ENCODE results near the gene CHMP1B. TPM values are rescaled to one million over a fixed set of nuclear protein-coding genes. Genes with fewer than 3 reads are reported as not detected.

The CHMP1B gene
- total RNA-seq, 4 donors from 2014 or later, result 39.0 to 82.1 (median 62.2) TPM

DNA sequence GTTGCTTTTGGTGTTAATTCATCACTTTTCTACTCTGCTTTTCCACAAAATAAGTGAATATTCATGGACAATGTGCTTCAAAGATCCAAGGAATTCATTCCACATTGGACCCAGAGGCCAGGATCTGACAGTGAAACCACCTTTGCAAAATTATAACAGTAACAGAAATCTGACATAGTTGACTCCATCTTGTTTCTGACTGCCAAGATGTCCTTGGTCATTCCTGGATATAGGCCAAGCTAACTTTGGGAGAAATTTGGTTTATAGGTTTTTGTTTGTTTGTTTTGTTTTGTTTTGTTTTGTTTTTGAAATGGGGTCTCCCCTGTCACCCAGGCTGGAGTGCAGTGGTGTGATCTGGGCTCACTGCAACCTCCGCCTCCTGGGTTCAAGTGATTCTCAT is 46.6 kb downstream of the CHMP1B start:
- WGBS, 2 donors (ENCODE audit: low coverage in 1 of 2), result 0% methylated on average over 1 of the region's 1 CpG; no CpG with 5 or more reads in 1 of the 2 donors
- no peak for DNase-seq
- intact Hi-C loops (cut with DNase I; ENCODE audit: low total_unique reads) (no loop called here), in situ Hi-C loops (cut with MboI; ENCODE audit: low pct_ligation_motif_present in 1 of 4, low pct_unique_long_range_greater_than_20kb in 1 of 4, low sequenced_read_pairs in 3 of 4) (no loop called here)
- Histone ChIP-seq H3K27me3 (no peaks in the 10 kb centered on the region), H3K27ac (no peak overlapping the region), H3K9me3 (no peaks in the 10 kb centered on the region), H3K36me3 (peaks cover 0 to 18% (median 5%) of the 10 kb centered on the region in 4 donors), H3K4me3 (no peak overlapping the region), H3K4me1 (no peaks in the 10 kb centered on the region)
- TF ChIP-seq EP300 (IDR thresholded peaks at IDR 0.05; ENCODE audit: low read depth), result no peak
- TF ChIP-seq, protein P1, sequence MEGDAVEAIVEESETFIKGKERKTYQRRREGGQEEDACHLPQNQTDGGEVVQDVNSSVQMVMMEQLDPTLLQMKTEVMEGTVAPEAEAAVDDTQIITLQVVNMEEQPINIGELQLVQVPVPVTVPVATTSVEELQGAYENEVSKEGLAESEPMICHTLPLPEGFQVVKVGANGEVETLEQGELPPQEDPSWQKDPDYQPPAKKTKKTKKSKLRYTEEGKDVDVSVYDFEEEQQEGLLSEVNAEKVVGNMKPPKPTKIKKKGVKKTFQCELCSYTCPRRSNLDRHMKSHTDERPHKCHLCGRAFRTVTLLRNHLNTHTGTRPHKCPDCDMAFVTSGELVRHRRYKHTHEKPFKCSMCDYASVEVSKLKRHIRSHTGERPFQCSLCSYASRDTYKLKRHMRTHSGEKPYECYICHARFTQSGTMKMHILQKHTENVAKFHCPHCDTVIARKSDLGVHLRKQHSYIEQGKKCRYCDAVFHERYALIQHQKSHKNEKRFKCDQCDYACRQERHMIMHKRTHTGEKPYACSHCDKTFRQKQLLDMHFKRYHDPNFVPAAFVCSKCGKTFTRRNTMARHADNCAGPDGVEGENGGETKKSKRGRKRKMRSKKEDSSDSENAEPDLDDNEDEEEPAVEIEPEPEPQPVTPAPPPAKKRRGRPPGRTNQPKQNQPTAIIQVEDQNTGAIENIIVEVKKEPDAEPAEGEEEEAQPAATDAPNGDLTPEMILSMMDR (IDR thresholded peaks at IDR 0.05), result no peak
- TF ChIP-seq POLR2A (IDR thresholded peaks at IDR 0.05), result no peak
- no peak for TF ChIP-seq POLR2AphosphoS5 (IDR thresholded peaks at IDR 0.05)

DNA sequence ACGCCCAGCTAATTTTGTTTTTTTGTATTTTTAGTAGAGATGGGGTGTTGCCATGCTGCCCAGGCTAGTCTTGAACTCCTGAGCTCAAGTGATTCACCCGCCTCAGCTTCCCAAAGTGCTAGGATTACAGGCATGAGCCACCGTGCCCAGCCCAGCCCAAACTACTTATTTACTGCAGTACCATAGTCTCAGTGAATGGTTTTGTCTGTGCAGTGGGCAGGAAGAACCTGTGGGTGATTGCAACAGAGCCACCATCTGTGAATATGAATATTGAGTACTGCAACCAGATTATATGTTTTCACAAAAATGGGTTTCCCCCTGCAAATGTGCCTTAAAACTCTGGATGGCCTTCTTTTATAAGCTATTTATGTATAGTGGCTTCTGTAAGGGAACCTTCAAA is 47.9 kb downstream of the CHMP1B start:
- in situ Hi-C loops (cut with MboI; ENCODE audit: low pct_ligation_motif_present in 1 of 4, low pct_unique_long_range_greater_than_20kb in 1 of 4, low sequenced_read_pairs in 3 of 4), result no loop called here
- no peaks in the 10 kb centered on the region for H3K9me3 ChIP-seq
- 92 to 94% methylated on average over 2 to 3 of the region's 3 CpGs for WGBS, 2 donors (ENCODE audit: low coverage in 1 of 2)

DNA sequence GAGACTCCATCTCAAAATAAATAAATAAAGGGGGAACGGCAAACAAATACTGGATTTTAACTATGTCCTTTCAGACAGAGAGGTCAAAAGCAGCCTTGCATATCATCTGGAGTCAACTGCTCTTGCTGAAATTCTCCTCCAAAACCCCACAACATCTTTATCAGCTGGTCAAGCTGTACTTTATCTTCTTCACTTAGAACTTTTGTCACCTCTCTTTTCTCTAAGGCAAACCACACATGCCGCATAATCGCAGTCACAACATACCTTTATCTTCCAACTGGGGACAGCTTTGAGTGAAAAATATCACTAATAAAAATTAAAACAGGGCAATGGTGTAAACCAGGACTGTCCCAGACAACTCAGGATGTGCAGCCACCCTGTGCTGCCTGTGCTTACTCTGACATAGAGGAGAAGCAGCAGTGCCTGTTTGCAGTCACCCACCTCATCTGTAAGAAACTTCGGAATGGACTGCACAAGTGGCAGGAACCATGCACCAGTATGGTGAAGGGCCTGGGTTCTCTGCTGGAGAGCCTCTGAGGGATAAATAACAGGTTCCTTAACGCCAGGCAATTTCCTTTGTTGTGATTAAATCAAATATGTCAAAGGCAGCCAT is 50.7 kb downstream of the CHMP1B start:
- no peak overlapping the region for H3K27ac ChIP-seq
- H3K36me3 ChIP-seq, result no peaks in the 10 kb centered on the region
- H3K9me3 ChIP-seq, result no peaks in the 10 kb centered on the region
- H3K4me1 ChIP-seq, result peaks cover 0 to 9% (median under 1%) of the 10 kb centered on the region in 4 donors
- WGBS, 2 donors (ENCODE audit: low coverage in 1 of 2), result 75 to 92% methylated on average over 3 to 5 of the region's 5 CpGs
- no peak overlapping the region for H3K4me3 ChIP-seq
- no peaks in the 10 kb centered on the region for H3K27me3 ChIP-seq
- no peak for DNase-seq
- TF ChIP-seq, protein P1 (IDR thresholded peaks at IDR 0.05), result no peak
- TF ChIP-seq POLR2AphosphoS5 (IDR thresholded peaks at IDR 0.05) (no peak), POLR2A (IDR thresholded peaks at IDR 0.05) (no peak), EP300 (IDR thresholded peaks at IDR 0.05; ENCODE audit: low read depth) (no peak)
- in situ Hi-C loops (cut with MboI; ENCODE audit: low pct_ligation_motif_present in 1 of 4, low pct_unique_long_range_greater_than_20kb in 1 of 4, low sequenced_read_pairs in 3 of 4) (no loop called here), intact Hi-C loops (cut with DNase I; ENCODE audit: low total_unique reads) (no loop called here)

More for the DNA sequence above, 47.9 kb downstream of the CHMP1B start:
- TF ChIP-seq EP300 (IDR thresholded peaks at IDR 0.05; ENCODE audit: low read depth), result no peak
- no peak for TF ChIP-seq POLR2A (IDR thresholded peaks at IDR 0.05)
- TF ChIP-seq, protein P1 (IDR thresholded peaks at IDR 0.05), result no peak
- no peak for TF ChIP-seq POLR2AphosphoS5 (IDR thresholded peaks at IDR 0.05)
- Histone ChIP-seq H3K27ac (no peak overlapping the region), H3K36me3 (peaks cover 0 to 18% (median 3%) of the 10 kb centered on the region in 4 donors), H3K4me1 (no peaks in the 10 kb centered on the region), H3K4me3 (no peak overlapping the region), H3K27me3 (no peaks in the 10 kb centered on the region)
- DNase-seq, result no peak
- intact Hi-C loops (cut with DNase I; ENCODE audit: low total_unique reads), result no loop called here

DNA sequence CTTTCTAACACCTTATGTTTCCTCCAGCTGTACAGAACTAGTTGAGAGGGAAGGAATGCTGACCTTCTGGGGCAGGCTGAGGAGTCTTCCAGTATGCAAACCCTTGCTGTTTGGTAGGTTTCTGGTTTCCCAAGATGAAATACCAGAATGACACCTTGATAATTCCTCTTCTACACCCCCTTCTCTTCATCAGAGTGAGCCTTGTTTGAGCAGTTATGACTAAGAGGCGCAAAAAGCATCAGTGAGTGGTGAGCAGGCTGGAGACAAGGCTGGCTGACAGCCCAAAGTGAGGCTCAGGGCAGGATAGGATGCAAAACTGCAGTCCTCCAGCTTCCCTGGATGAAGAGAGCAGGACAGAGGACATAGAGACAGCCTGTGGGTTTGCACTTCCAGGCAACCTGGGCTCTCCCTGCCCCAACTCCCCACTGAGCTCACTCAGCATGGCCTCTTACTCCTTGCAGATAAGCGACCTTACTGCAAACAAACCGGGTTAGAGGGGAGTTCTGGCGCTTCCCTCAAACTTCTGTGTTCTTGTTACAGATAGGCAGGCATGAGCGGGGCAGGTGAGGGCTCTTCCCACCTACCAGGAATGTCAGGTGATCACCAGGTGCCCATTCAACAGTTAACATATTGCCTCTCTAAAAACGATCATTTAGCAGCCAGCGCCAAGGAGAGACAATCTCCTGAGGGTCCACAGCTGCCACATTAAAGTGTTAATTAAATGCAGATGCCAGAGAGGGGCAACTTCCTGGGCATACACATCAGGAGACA is 51.5 kb downstream of the CHMP1B start:
- in situ Hi-C loops (cut with MboI; ENCODE audit: low pct_ligation_motif_present in 1 of 4, low pct_unique_long_range_greater_than_20kb in 1 of 4, low sequenced_read_pairs in 3 of 4), result no loop called here
- WGBS, 2 donors (ENCODE audit: low coverage in 1 of 2), result 73% methylated on average over 7 of the region's 7 CpGs; no CpG with 5 or more reads in 1 of the 2 donors

More for the DNA sequence above, 51.5 kb downstream of the CHMP1B start:
- Histone ChIP-seq H3K9me3 (no peaks in the 10 kb centered on the region), H3K4me1 (peaks cover 0 to 16% (median 8%) of the 10 kb centered on the region in 4 donors), H3K27ac (no peak overlapping the region), H3K4me3 (no peak overlapping the region), H3K27me3 (no peaks in the 10 kb centered on the region), H3K36me3 (no peaks in the 10 kb centered on the region)
- DNase-seq, result no peak
- no peak for TF ChIP-seq POLR2A (IDR thresholded peaks at IDR 0.05)
- TF ChIP-seq, protein P1 (IDR thresholded peaks at IDR 0.05), result no peak
- no peak for TF ChIP-seq EP300 (IDR thresholded peaks at IDR 0.05; ENCODE audit: low read depth)
- intact Hi-C loops (cut with DNase I; ENCODE audit: low total_unique reads), result no loop called here
